Endothelial cell of umbilical vein (primary cell): Measurements from ENCODE around the gene AMD1. TPM values are rescaled to one million over a fixed set of nuclear protein-coding genes. Genes with fewer than 3 reads are reported as not detected.

Source experiments
- BruUV-seq: library from RNA; stranded (reverse); fragments of 400-500 nt; replicated peaks from 2 replicates; lab custom pipeline; 2021; lab: Mats Ljungman, UMichigan
- CTCF ChIA-PET: fragments of 300-600, 350-600 bp; sonication (Branson Sonifier 250); formaldehyde crosslinking; loops from one replicate; lab custom pipeline; 2021; ENCODE audit warnings: antibody characterized with exemption, inconsistent platforms; lab: Charles Lee
- POLR2A ChIA-PET: fragments of 300-600, 350-600 bp; sonication (Branson Sonifier 250); formaldehyde crosslinking; loops from one replicate; lab custom pipeline; 2021; ENCODE audit warnings: antibody characterized with exemption, inconsistent platforms; lab: Charles Lee
- DNase-seq: peaks from one replicate; pipeline ENCODE4 v3.0.0-alpha.2; 2011; ENCODE audit warnings: low read depth, low spot score
- FAIRE-seq: peaks from 2 replicates; lab custom pipeline; 2011; peaks lifted over from hg19 to GRCh38; lab: Jason Lieb, UNC
- H2AFZ ChIP-seq: 2 replicates; pipeline ENCODE4 v1.6.0; 2012; ENCODE audit warnings: low read depth, low read length, control low read depth, inconsistent platforms
- H3K27ac ChIP-seq: 2 replicates; pipeline ENCODE4 v1.5.1; 2011; ENCODE audit warnings: low read depth, mild to moderate bottlenecking, control low read depth, low read length, moderate library complexity; ENCODE audit not compliant: insufficient read depth
- H3K27me3 ChIP-seq, 2 experiments: 2 replicates each; pipeline versions ENCODE4 v1.6.0 to v1.6.1; 2011; ENCODE audit warnings: low read length in 2 of 2, mixed read lengths in 1 of 2; ENCODE audit not compliant: control insufficient read depth in 2 of 2, insufficient read depth in 2 of 2
- H3K36me3 ChIP-seq, 2 experiments: 2 replicates in 1 of 2; 3 replicates in 1 of 2; pipeline ENCODE4 v1.5.1; 2011; ENCODE audit warnings: low read length in 2 of 2, mild to moderate bottlenecking in 1 of 2, moderate library complexity in 1 of 2; ENCODE audit not compliant: control insufficient read depth in 2 of 2, insufficient read depth in 2 of 2; ENCODE audit errors: extremely low read depth in 1 of 2
- H3K4me1 ChIP-seq: 3 replicates; pipeline ENCODE4 v1.5.1; 2011; ENCODE audit warnings: mild to moderate bottlenecking, low read length; ENCODE audit not compliant: control insufficient read depth, insufficient read depth; ENCODE audit errors: extremely low read depth
- H3K4me2 ChIP-seq: 2 replicates; pipeline ENCODE4 v1.6.1; 2011; ENCODE audit warnings: low read length, control low read depth, mixed read lengths; ENCODE audit not compliant: insufficient read depth
- H3K4me3 ChIP-seq, 3 experiments: fragments of 200-600 bp in 1 of 3; sonication (generic), shearing (Covaris generic) in 1 of 3; replicated peaks in 1 of 3; 2 replicates each; pipeline ENCODE4 v1.5.1; 2011 to 2016; ENCODE audit warnings: control low read depth in 3 of 3, low read length in 3 of 3, mild to moderate bottlenecking in 2 of 3, inconsistent platforms in 1 of 3, low read depth in 1 of 3, moderate library complexity in 1 of 3; ENCODE audit not compliant: insufficient read depth in 1 of 3
- H3K79me2 ChIP-seq: 2 replicates; pipeline ENCODE4 v1.6.0; 2012; ENCODE audit warnings: low read length, inconsistent platforms; ENCODE audit not compliant: control insufficient read depth, insufficient read depth
- H3K9ac ChIP-seq: replicated peaks from 2 replicates; pipeline ENCODE3; 2011; ENCODE audit warnings: low read length, control low read depth; ENCODE audit not compliant: insufficient read depth; ENCODE audit errors: extremely low read depth
- H3K9me1 ChIP-seq: replicated peaks from 3 replicates; pipeline ENCODE4 v1.6.0; 2011; ENCODE audit warnings: mild to moderate bottlenecking, low read length; ENCODE audit not compliant: control insufficient read depth, insufficient read depth; ENCODE audit errors: extremely low read depth
- H3K9me3 ChIP-seq: replicated peaks from 2 replicates; pipeline ENCODE4 v1.5.1; 2012; ENCODE audit warnings: low read length, inconsistent platforms; ENCODE audit not compliant: control insufficient read depth, insufficient read depth
- H4K20me1 ChIP-seq: replicated peaks from 2 replicates; pipeline ENCODE3; 2011; ENCODE audit warnings: mild to moderate bottlenecking, low read length; ENCODE audit not compliant: control insufficient read depth, insufficient read depth; ENCODE audit errors: extremely low read depth
- CTCF ChIP-seq, 2 donors: IDR thresholded peaks; 1 replicate in 1 of 2; 2 replicates in 1 of 2; pipeline ENCODE4 v1.5.1; 2011; ENCODE audit warnings: low read length in 2 of 2, mild to moderate bottlenecking in 2 of 2, moderate library complexity in 2 of 2, control low read depth in 1 of 2, inconsistent platforms in 1 of 2, low read depth in 1 of 2; ENCODE audit not compliant: insufficient read depth in 1 of 2; ENCODE audit errors: extremely low read depth in 1 of 2
- FOS ChIP-seq: IDR thresholded peaks from 2 replicates; pipeline ENCODE4 v1.6.1; 2011; ENCODE audit warnings: mild to moderate bottlenecking, low read length, moderate library complexity, borderline replicate concordance; ENCODE audit not compliant: insufficient read depth
- GATA2 ChIP-seq: IDR thresholded peaks from 2 replicates; pipeline ENCODE4 v1.7.0; 2011; ENCODE audit warnings: low read depth, mild to moderate bottlenecking, moderate library complexity, mixed read lengths, low read length; ENCODE audit not compliant: insufficient read length, insufficient read depth
- JUN ChIP-seq: IDR thresholded peaks from 2 replicates; pipeline ENCODE4 v1.6.1; 2011; ENCODE audit warnings: borderline replicate concordance, low read depth; ENCODE audit not compliant: insufficient read length, insufficient read depth
- MYC ChIP-seq: IDR thresholded peaks from one replicate; pipeline ENCODE4 v1.6.1; 2011; ENCODE audit warnings: mild to moderate bottlenecking, low read depth, low read length
- dilution Hi-C: fragments of 300-500 bp; cut with MboI; formaldehyde crosslinking; loops from one replicate; pipeline ENCODE4 v1.15.0; 2019; ENCODE audit warnings: low sequenced_read_pairs; ENCODE audit not compliant: extremely low pct_ligation_motif_present
- intact Hi-C: fragments of 100-400 bp; cut with micrococcal nuclease; formaldehyde crosslinking; loops from one replicate; pipeline ENCODE4 v1.10.0; 2022
- polyA plus RNA-seq, 4 experiments: library from polyadenylated mRNA; depleted of rRNA in 3 of 4; stranded (reverse) in 3 of 4; unstranded in 1 of 4; fragments of >200 nt; gene quantifications; 2 replicates each; pipeline versions ENCODE4 v1.2.1 to v1.2.3, GENCODE V29; 2011 to 2012; ENCODE audit warnings: missing spikeins in 1 of 4
- total RNA-seq: library from RNA; stranded (reverse); gene quantifications from 2 replicates; pipeline ENCODE4 v1.2.3, GENCODE V29; 2021
- TF ChIP-seq, protein P1 (sequence below): IDR thresholded peaks from 2 replicates; pipeline ENCODE4 v1.6.1; 2011; ENCODE audit not compliant: insufficient read depth, insufficient read length

AMD1 gene
- total and polyA plus RNA-seq, 2 donors (not counting 3 experiments of a cell fraction or from before 2014, with no cell fraction given), result 13.1 to 48.2 TPM

DNA sequence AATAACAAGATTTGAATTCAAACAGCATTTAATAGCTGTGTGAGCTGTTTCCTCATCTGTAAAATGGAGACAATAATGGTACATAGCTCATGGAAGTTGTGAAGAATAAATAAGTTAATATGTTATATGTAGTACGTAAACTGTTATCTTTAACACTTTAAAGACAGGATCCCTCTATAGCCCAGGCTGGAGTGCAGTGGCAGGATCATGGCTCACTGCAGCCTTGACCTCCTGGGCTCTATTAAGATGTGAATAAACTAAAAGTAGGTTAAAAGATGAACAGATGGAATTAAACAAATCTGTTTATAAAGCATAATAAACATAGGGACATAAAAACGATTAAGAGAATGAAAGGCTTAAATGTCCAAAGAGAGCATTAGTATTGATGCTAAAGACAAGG is 3.0 kb downstream of the AMD1 start:
- H3K27ac ChIP-seq, result no peak overlapping the region
- CTCF ChIA-PET, result interaction anchor here (0.6 to 1.8 kb wide), 6 partner anchors 9 to 195 kb away, joined by 3 to 15 read pairs (median 3); no protein-coding TSS in a partner anchor
- peaks cover 80% of the 10 kb centered on the region for H3K79me2 ChIP-seq
- peak overlapping the region; percentile 77 for H3K4me2 ChIP-seq
- no peak overlapping the region for H2AFZ ChIP-seq
- peaks cover 21% of the 10 kb centered on the region for H4K20me1 ChIP-seq
- dilution Hi-C loops (no loop called here), intact Hi-C loops (no loop called here)
- no peaks in the 10 kb centered on the region for H3K27me3 ChIP-seq
- H3K4me1 ChIP-seq, result peaks cover 38% of the 10 kb centered on the region
- no peaks in the 10 kb centered on the region for H3K36me3 ChIP-seq
- no peak for TF ChIP-seq GATA2
- TF ChIP-seq, protein P1, sequence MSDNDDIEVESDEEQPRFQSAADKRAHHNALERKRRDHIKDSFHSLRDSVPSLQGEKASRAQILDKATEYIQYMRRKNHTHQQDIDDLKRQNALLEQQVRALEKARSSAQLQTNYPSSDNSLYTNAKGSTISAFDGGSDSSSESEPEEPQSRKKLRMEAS, result no peak
- TF ChIP-seq JUN, result no peak
- FAIRE-seq (no peak), DNase-seq (no peak)
- BruUV-seq, result no TSS peak
- H3K4me3 ChIP-seq, result peak overlapping the region in 2 of 3 experiments; percentile 90 to 92
- H3K9me1 ChIP-seq, result no peaks in the 10 kb centered on the region
- H3K9ac ChIP-seq, result peak overlapping the region; percentile 56
- POLR2A ChIA-PET, result no interaction called here
- no peaks in the 10 kb centered on the region for H3K9me3 ChIP-seq

- FAIRE-seq, result no peak
- dilution Hi-C loops, result no loop called here
- no peak overlapping the region for H3K4me3 ChIP-seq
- BruUV-seq, result no TSS peak
- peaks cover 93% of the 10 kb centered on the region for H3K79me2 ChIP-seq
- H3K4me2 ChIP-seq, result peak overlapping the region; percentile 77
- intact Hi-C loops, result no loop called here
- H3K9me1 ChIP-seq, result no peaks in the 10 kb centered on the region
- CTCF ChIA-PET, result interaction anchor here (0.6 to 2.3 kb wide), 5 partner anchors 10 to 351 kb away, joined by 3 to 9 read pairs (median 3); partner anchors contain the start of gene GTF3C6
- H2AFZ ChIP-seq, result no peak overlapping the region
- H3K9me3 ChIP-seq, result no peaks in the 10 kb centered on the region
- H4K20me1 ChIP-seq, result peaks cover 21% of the 10 kb centered on the region
- no peak for TF ChIP-seq MYC
- TF ChIP-seq CTCF (IDR thresholded peaks at IDR 0.05; ENCODE audit: extremely low read depth in 1 of 2, insufficient read depth in 1 of 2, low read depth in 1 of 2, low read length in 2 of 2), result peak; percentile 4 to 12
- TF ChIP-seq FOS, result no peak
- no peaks in the 10 kb centered on the region for H3K36me3 ChIP-seq
- peak; percentile 21 for DNase-seq
- POLR2A ChIA-PET, result no interaction called here
- H3K9ac ChIP-seq, result no peak overlapping the region
- no peak overlapping the region for H3K27ac ChIP-seq
- no peaks in the 10 kb centered on the region for H3K27me3 ChIP-seq
- peaks cover 37% of the 10 kb centered on the region for H3K4me1 ChIP-seq
These were observed 4.4 kb downstream of the AMD1 start for GRCh38 chr6:110878751-110879522.
